Stimulated activated naive CD8-positive, alpha-beta T cell treated with anti-CD3 and anti-CD28 coated beads, Interleukin-15, Interleukin-2, amounts not matched to agents 100 ng/mL and 50 ng/mL, for 24 hours (primary cell): ENCODE results near the gene AKAP7.

ENCODE experiments used
- H3K27ac Mint-ChIP-seq: one replicate; pipeline ENCODE4 v1.8.0; 2021; ENCODE audit warnings: mild to moderate bottlenecking, mixed read lengths
- H3K27me3 Mint-ChIP-seq: one replicate; pipeline ENCODE4 v1.8.0; 2021; ENCODE audit warnings: mixed read lengths
- H3K36me3 Mint-ChIP-seq: one replicate; pipeline ENCODE4 v1.8.0; 2021; ENCODE audit warnings: low read depth, mixed read lengths
- H3K4me1 Mint-ChIP-seq: one replicate; pipeline ENCODE4 v1.8.0; 2021; ENCODE audit warnings: low read depth, mixed read lengths
- H3K4me3 Mint-ChIP-seq: one replicate; pipeline ENCODE4 v1.8.0; 2021; ENCODE audit warnings: mild to moderate bottlenecking, mixed read lengths
- H3K9me3 Mint-ChIP-seq: one replicate; pipeline ENCODE4 v1.8.0; 2021; ENCODE audit warnings: mixed read lengths

Gene AKAP7

DNA sequence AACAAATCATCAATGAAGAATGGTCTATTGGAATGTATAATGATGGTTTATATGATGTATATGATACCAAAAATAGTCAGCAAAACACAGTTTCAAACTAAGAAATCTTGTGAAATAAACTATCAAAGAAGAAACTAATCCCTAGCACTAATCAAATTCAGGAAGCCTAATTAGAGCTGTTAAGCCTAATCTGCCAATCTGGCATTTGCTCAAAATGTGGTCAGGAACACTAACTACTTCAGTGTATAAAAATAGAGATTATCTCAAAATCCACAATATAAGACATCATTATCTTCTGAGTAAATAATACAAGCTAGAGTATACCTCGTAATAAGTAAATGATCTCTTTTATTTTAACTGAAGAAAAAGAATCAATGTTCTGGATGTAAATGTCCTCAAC lies 12.8 kb upstream of the AKAP7 start:
- Mint-ChIP-seq H3K4me1 (no peaks in the 10 kb centered on the region), H3K9me3 (no peaks in the 10 kb centered on the region), H3K27ac (no peak overlapping the region), H3K4me3 (no peak overlapping the region), H3K27me3 (no peaks in the 10 kb centered on the region), H3K36me3 (no peaks in the 10 kb centered on the region)

GRCh38 chr6:131124336-131125071 lies 10.8 kb upstream of the AKAP7 start:
- no peaks in the 10 kb centered on the region for H3K36me3 Mint-ChIP-seq
- H3K27ac Mint-ChIP-seq: no peak overlapping the region
- H3K9me3 Mint-ChIP-seq: no peaks in the 10 kb centered on the region
- no peaks in the 10 kb centered on the region for H3K4me1 Mint-ChIP-seq
- H3K4me3 Mint-ChIP-seq: no peak overlapping the region
- H3K27me3 Mint-ChIP-seq: no peaks in the 10 kb centered on the region

DNA sequence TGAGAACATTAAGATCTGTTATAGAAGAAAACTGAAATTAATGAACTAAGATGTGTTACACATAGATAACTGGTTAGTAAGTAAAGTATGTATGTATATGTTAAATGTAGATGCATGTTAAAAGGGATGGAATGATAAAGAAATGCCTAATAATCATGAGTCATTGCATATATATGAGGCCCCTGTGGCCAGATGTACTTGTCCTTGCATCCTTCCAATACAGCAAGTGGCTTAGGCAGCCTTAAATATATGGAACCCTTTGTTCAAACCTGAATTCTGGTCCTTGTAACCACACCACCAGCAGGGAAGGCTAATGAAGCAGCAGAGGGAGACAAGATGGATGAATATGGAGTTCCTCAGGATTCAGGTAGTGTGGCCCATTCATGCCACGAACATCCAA lies 9.8 kb upstream of the AKAP7 start:
- H3K27me3 Mint-ChIP-seq: no peaks in the 10 kb centered on the region
- no peak overlapping the region for H3K27ac Mint-ChIP-seq
- H3K4me3 Mint-ChIP-seq: no peak overlapping the region
- H3K36me3 Mint-ChIP-seq: no peaks in the 10 kb centered on the region
- no peaks in the 10 kb centered on the region for H3K9me3 Mint-ChIP-seq
- no peaks in the 10 kb centered on the region for H3K4me1 Mint-ChIP-seq

- H3K27me3 Mint-ChIP-seq: no peaks in the 10 kb centered on the region
- no peaks in the 10 kb centered on the region for H3K9me3 Mint-ChIP-seq
- peaks cover 11% of the 10 kb centered on the region for H3K4me1 Mint-ChIP-seq
- H3K27ac Mint-ChIP-seq: no peak overlapping the region
- H3K4me3 Mint-ChIP-seq: no peak overlapping the region
- H3K36me3 Mint-ChIP-seq: no peaks in the 10 kb centered on the region
Measured at GRCh38 chr6:131129689-131130553, 5.3 kb upstream of the AKAP7 start.

- no peak overlapping the region for H3K4me3 Mint-ChIP-seq
- no peaks in the 10 kb centered on the region for H3K9me3 Mint-ChIP-seq
- H3K36me3 Mint-ChIP-seq: no peaks in the 10 kb centered on the region
- no peaks in the 10 kb centered on the region for H3K27me3 Mint-ChIP-seq
- no peak overlapping the region for H3K27ac Mint-ChIP-seq
- peaks cover 13% of the 10 kb centered on the region for H3K4me1 Mint-ChIP-seq
Measured at GRCh38 chr6:131130554-131130940, 4.7 kb upstream of the AKAP7 start.

DNA sequence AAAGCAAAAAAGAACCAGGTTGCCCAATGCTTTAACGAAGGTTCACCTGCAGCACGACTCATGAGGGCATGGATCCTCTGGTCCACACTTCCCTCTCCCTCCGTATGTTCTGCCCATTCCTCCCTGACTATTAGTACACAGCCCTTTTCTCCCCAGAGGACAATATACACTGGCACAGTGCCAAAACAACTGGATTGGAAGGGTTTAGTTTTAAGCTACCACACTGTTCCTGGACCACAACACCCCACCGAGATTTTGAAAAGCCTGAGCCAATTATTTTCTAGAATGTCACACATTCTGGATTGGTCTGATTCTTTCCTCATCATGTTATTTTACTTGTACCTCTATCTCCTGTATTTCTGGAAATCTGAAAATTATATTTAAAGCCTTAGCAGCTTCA lies 2.9 kb upstream of the AKAP7 start:
- Mint-ChIP-seq H3K9me3 (no peaks in the 10 kb centered on the region), H3K4me1 (peaks cover 23% of the 10 kb centered on the region), H3K27ac (no peak overlapping the region), H3K4me3 (no peak overlapping the region), H3K36me3 (no peaks in the 10 kb centered on the region), H3K27me3 (no peaks in the 10 kb centered on the region)

DNA sequence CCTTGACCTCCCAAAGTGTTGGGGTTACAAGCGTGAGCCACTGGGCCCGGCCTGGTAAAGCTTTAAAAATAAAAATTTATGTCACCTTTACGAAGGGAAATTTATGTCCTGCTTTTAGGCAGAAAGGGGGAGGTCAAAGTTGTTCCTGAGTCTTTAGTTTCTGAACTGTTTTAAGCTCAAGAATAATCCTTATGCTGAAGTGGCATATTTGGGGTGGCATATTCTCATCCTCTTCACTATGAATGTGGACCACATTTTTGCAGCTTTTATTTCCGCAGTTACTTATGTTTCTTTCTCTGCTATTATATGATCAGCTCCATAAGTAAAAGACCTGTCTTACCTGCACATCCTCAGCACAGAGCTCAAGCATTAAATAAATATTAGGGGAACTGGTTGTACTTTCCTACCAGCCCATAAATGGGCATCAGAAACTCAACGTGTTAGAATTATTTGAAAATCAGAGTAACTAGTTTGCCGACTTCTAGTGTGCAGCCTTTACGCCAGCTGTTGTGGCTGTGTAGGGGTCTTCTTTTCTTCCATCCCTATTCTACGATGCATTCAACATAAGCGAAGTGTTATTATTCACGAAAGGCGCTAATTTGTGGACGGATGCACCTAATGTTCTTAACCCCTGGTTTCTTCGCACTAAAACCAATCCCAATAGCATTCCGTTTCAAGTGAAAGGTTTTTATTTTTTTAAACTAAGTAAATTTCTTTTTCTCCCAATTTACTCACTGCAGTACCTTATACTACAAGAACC lies 867 bp upstream of the AKAP7 start:
- Mint-ChIP-seq H3K4me1 (peaks cover 25% of the 10 kb centered on the region), H3K4me3 (peak overlapping the region; percentile 85), H3K27ac (peak overlapping the region; percentile 95), H3K27me3 (no peaks in the 10 kb centered on the region), H3K36me3 (no peaks in the 10 kb centered on the region), H3K9me3 (no peaks in the 10 kb centered on the region)

GRCh38 chr6:131134980-131135243 lies 355 bp upstream of the AKAP7 start:
- H3K27ac Mint-ChIP-seq: peak overlapping the region; percentile 95
- no peaks in the 10 kb centered on the region for H3K27me3 Mint-ChIP-seq
- H3K4me1 Mint-ChIP-seq: peaks cover 31% of the 10 kb centered on the region
- H3K4me3 Mint-ChIP-seq: peak overlapping the region; percentile 85
- H3K9me3 Mint-ChIP-seq: no peaks in the 10 kb centered on the region
- no peaks in the 10 kb centered on the region for H3K36me3 Mint-ChIP-seq

DNA sequence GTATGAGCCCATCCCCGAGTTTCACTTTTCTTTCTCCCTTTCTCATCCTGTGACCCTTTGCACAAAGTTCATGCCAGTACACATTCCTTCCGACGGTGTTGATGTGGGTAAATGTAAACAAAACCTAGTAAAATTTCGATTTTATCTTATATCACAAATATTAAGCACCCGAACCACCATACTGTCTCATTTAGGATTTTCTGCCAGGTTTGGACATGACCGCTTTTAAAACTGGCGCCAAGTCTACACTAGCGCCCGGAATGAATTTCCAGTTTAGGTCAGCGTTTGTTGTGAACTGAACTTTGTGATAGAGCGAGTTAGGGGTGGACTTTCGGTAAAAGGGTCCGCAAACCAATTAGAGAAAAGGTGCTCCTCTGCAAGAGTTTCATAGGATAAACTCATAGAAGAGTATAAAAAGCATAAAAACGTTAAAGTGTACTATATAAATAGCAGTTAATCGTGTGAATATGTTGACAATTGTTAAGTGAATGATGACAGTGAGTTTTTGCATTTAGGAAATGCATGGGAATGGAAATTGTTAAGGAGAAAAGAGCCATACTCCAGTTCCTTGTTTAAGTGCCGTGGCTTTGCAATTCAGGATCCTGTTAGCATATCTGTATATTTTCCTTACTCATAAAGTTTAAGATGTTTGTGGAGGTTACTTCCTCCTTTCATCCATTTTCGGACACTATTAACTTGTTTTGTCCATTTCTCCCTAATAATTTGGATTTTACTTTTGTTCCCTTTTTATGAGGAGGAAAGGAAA lies 937 bp downstream of the AKAP7 start:
- Mint-ChIP-seq H3K4me3 (peak overlapping the region; percentile 92), H3K27ac (peak overlapping the region; percentile 96), H3K4me1 (peaks cover 32% of the 10 kb centered on the region), H3K27me3 (no peaks in the 10 kb centered on the region), H3K36me3 (peaks cover under 1% of the 10 kb centered on the region), H3K9me3 (no peaks in the 10 kb centered on the region)

DNA sequence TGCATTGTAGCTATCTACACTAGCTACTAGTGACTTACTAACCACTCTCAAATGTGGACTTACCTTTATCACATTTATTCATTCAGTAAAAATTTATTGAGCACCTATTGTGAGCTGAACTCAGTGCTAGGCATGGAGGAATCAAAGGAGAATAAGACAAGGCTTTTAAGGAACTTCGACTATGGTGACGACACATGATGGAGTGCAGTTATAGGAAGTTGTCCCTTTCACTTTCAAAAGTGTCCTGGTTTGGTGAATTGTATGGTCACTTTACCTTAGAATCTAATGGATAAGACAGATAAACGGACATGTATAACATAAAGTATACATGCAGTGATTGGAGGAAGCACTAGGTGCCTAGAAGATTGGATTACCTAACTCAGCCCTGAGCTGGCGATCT lies 4.3 kb downstream of the AKAP7 start:
- Mint-ChIP-seq H3K4me3 (no peak overlapping the region), H3K36me3 (peaks cover 11% of the 10 kb centered on the region), H3K27ac (no peak overlapping the region), H3K4me1 (peaks cover 24% of the 10 kb centered on the region), H3K9me3 (no peaks in the 10 kb centered on the region), H3K27me3 (no peaks in the 10 kb centered on the region)

DNA sequence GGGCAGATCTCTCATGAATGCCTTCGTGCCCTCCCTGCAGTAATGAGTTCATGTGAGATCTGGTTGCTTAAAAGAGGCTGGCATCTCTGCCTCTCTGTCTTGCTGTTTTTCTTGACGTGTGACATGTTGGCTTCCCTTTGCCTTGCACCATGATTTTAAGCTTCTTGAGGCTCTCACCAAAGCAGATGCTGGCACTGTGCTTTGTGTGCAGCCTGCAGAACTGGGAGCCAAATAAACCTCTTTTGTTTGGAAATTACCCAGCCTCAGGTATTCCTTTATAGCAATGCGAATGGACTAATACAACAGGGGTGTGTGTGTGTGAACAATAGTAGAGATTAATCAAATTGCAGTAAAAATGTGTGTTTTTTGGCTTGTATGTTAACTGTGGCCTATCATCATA lies 8.1 kb downstream of the AKAP7 start:
- H3K9me3 Mint-ChIP-seq: no peaks in the 10 kb centered on the region
- H3K4me3 Mint-ChIP-seq: no peak overlapping the region
- H3K36me3 Mint-ChIP-seq: peaks cover 18% of the 10 kb centered on the region
- no peaks in the 10 kb centered on the region for H3K27me3 Mint-ChIP-seq
- peaks cover 9% of the 10 kb centered on the region for H3K4me1 Mint-ChIP-seq
- no peak overlapping the region for H3K27ac Mint-ChIP-seq

DNA sequence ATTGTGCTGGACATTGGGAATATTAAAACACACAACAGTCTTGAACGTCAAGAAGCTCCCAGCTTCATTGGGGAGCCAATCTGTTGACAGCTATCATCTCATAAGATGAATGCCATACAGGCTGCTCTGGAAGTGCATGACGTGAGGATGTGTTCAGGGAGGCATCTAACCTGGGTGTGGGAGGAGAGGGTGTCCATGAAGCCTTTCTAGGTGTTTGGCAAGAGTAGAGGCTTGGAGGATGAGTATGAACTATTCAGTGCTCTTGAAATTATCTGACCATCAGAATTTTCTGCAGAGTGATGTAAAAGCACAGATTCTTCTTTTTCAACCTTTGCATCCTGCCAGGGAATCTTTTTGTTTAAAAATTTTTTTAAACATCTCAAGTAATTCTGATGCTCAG lies 11.6 kb downstream of the AKAP7 start:
- Mint-ChIP-seq H3K27ac (no peak overlapping the region), H3K9me3 (no peaks in the 10 kb centered on the region), H3K4me1 (no peaks in the 10 kb centered on the region), H3K27me3 (no peaks in the 10 kb centered on the region), H3K36me3 (peaks cover 12% of the 10 kb centered on the region), H3K4me3 (no peak overlapping the region)

GRCh38 chr6:131156411-131156810 lies 21.1 kb downstream of the AKAP7 start:
- no peaks in the 10 kb centered on the region for H3K9me3 Mint-ChIP-seq
- H3K4me3 Mint-ChIP-seq: no peak overlapping the region
- H3K36me3 Mint-ChIP-seq: peaks cover 3% of the 10 kb centered on the region
- H3K27ac Mint-ChIP-seq: no peak overlapping the region
- H3K27me3 Mint-ChIP-seq: no peaks in the 10 kb centered on the region
- H3K4me1 Mint-ChIP-seq: no peaks in the 10 kb centered on the region

GRCh38 chr6:131159578-131159977 lies 24.3 kb downstream of the AKAP7 start:
- no peak overlapping the region for H3K27ac Mint-ChIP-seq
- H3K9me3 Mint-ChIP-seq: no peaks in the 10 kb centered on the region
- no peak overlapping the region for H3K4me3 Mint-ChIP-seq
- no peaks in the 10 kb centered on the region for H3K4me1 Mint-ChIP-seq
- no peaks in the 10 kb centered on the region for H3K36me3 Mint-ChIP-seq
- no peaks in the 10 kb centered on the region for H3K27me3 Mint-ChIP-seq
